Smooth muscle cell (in vitro differentiated cells): ENCODE measurements around the gene UCP2. TPM values are rescaled to one million over a fixed set of nuclear protein-coding genes. Genes with fewer than 3 reads are reported as not detected.

Source experiments
- DNase-seq: peaks from one replicate; lab custom pipeline; 2025; ENCODE audit not compliant: unreplicated experiment; lab: John Stamatoyannopoulos, UW
- H2AFZ ChIP-seq: fragments of 200-600 bp; sonication (generic); 2 replicates; pipeline ENCODE4 v1.6.0; 2016; ENCODE audit warnings: antibody characterized with exemption, low read depth, mild to moderate bottlenecking
- H3F3A ChIP-seq: fragments of 200-600 bp; sonication (generic); 2 replicates; pipeline ENCODE4 v1.6.0; 2017; ENCODE audit warnings: antibody characterized with exemption, low read depth
- H3K27ac ChIP-seq: fragments of 200-600 bp; sonication (generic); 2 replicates; pipeline ENCODE4 v1.5.1; 2016; ENCODE audit warnings: low read depth, mild to moderate bottlenecking
- H3K27me3 ChIP-seq: fragments of 200-600 bp; sonication (generic); 2 replicates; pipeline ENCODE4 v1.6.1; 2016; ENCODE audit warnings: low read depth, mild to moderate bottlenecking
- H3K36me3 ChIP-seq: fragments of 200-600 bp; sonication (generic); 2 replicates; pipeline ENCODE4 v1.5.1; 2016; ENCODE audit warnings: low read depth
- H3K4me1 ChIP-seq: fragments of 200-600 bp; sonication (generic); 2 replicates; pipeline ENCODE4 v1.5.1; 2016; ENCODE audit warnings: low read depth
- H3K4me2 ChIP-seq: fragments of 200-600 bp; sonication (generic); 2 replicates; pipeline ENCODE4 v1.6.0; 2016; ENCODE audit warnings: mild to moderate bottlenecking
- H3K4me3 ChIP-seq: fragments of 200-600 bp; sonication (generic); 2 replicates; pipeline ENCODE4 v1.5.1; 2016; ENCODE audit warnings: mild to moderate bottlenecking
- H3K79me2 ChIP-seq: fragments of 200-600 bp; sonication (generic); 2 replicates; pipeline ENCODE4 v1.6.0; 2016; ENCODE audit warnings: low read depth, mild to moderate bottlenecking
- H3K9ac ChIP-seq: fragments of 200-600 bp; sonication (generic); 2 replicates; pipeline ENCODE4 v1.6.0; 2016; ENCODE audit warnings: low read depth
- H3K9me3 ChIP-seq: fragments of 200-600 bp; sonication (generic); replicated peaks from 2 replicates; pipeline ENCODE4 v1.5.1; 2016; ENCODE audit warnings: low read depth
- H4K20me1 ChIP-seq: fragments of 200-600 bp; sonication (generic); 2 replicates; pipeline ENCODE4 v1.6.0; 2016; ENCODE audit warnings: low read depth
- CTCF ChIP-seq: fragments of 200-600 bp; sonication (generic); IDR thresholded peaks from 2 replicates; pipeline ENCODE4 v1.5.1; 2017; ENCODE audit warnings: borderline replicate concordance, mild to moderate bottlenecking, antibody characterized with exemption; ENCODE audit not compliant: insufficient read depth, poor library complexity, severe bottlenecking
- WGBS: methylation state at CpG from one replicate; pipeline ENCODE4 v1.1.7; 2016; ENCODE audit warnings: low lambda C conversion rate; 5-methylcytosine and 5-hydroxymethylcytosine counted together
- polyA plus RNA-seq: library from polyadenylated mRNA; unstranded; fragments of >200 nt; fragmentation: Nextera tagmentation; extraction: Ambion mirVana; gene quantifications from 2 replicates; pipeline ENCODE4 v1.2.1, GENCODE V29; 2016
- total RNA-seq: library from RNA; depleted of rRNA; stranded (reverse); fragments of >200 nt; gene quantifications from 2 replicates; pipeline ENCODE4 v1.2.3, GENCODE V29; 2014

The UCP2 gene
- total and polyA plus RNA-seq, 2 experiments from 2014 or later, result 0.67 to 8.2 TPM

DNA sequence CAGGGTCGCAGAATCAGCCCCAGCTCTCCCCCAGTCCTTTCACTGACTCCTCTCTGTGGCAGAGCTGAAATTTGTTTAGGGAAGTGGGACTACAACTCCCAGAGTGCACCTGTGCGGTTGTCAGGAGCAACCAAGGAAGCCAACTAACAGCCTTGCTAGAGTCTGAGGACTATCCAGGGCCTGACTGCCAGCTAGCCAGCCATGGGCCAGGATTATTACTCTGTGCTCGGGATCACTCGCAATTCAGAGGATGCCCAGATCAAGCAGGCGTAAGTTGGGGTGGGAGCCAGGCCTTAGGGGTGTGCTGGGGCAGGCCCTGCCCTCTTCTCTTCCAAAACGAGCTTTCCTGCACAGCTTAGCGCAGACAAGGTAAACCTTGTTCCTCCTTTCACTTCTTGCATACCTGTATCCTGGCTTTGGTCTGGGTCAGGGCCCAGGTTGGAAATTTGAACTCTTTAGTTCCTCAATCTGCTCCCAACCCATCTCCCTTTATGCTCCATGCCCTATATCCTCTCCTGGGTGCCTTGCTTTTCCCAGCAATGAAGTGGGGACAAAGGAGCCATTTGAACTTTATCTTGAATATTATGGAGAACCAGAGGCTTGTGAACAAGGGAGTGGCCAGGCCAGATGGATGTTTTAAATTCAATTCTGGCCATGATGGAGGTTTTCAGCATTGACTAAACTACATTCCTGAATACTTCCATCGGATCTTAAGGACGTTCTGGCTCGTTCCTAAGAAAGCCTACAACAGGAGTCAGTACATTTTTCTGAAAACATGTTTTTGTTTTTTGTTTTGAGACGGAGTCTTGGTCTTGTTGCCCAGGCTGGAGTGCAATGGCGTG, 31.6 kb downstream of the UCP2 start, which contains the start of gene DNAJB13:
DNAJB13 (plus strand) TSS at position 158 of the 842 bp plus-strand sequence; CDS start at position 202, 44 bp downstream.
- Histone ChIP-seq H3K79me2 (no peaks in the 10 kb centered on the region), H3K36me3 (no peaks in the 10 kb centered on the region), H2AFZ (no peak within 1 kb of the TSS), H3K27me3 (no peaks in the 10 kb centered on the region), H3K4me1 (no peaks in the 10 kb centered on the region), H3K9me3 (no peaks in the 10 kb centered on the region), H3F3A (no peaks in the 10 kb centered on the region), H3K4me3 (no peak within 1 kb of the TSS), H4K20me1 (no peaks in the 10 kb centered on the region), H3K4me2 (no peak within 1 kb of the TSS), H3K9ac (no peak within 1 kb of the TSS), H3K27ac (no peak within 1 kb of the TSS)
- no peak for DNase-seq
- TF ChIP-seq CTCF, result no peak
- 80% methylated on average over 12 of the region's 12 CpGs for WGBS

- Histone ChIP-seq H3K79me2 (no peaks in the 10 kb centered on the region), H3K27me3 (no peaks in the 10 kb centered on the region), H3K36me3 (no peaks in the 10 kb centered on the region), H4K20me1 (no peaks in the 10 kb centered on the region), H3K4me2 (no peak overlapping the region), H3K4me1 (no peaks in the 10 kb centered on the region), H3K4me3 (no peak overlapping the region), H3K9ac (no peak overlapping the region), H3K9me3 (no peaks in the 10 kb centered on the region), H3F3A (no peaks in the 10 kb centered on the region), H2AFZ (no peak overlapping the region), H3K27ac (no peak overlapping the region)
- TF ChIP-seq CTCF, result no peak
- no peak for DNase-seq
- 81% methylated on average over 5 of the region's 5 CpGs for WGBS
These were observed 32.7 kb downstream of the UCP2 start for GRCh38 chr11:73949912-73950311.

DNA sequence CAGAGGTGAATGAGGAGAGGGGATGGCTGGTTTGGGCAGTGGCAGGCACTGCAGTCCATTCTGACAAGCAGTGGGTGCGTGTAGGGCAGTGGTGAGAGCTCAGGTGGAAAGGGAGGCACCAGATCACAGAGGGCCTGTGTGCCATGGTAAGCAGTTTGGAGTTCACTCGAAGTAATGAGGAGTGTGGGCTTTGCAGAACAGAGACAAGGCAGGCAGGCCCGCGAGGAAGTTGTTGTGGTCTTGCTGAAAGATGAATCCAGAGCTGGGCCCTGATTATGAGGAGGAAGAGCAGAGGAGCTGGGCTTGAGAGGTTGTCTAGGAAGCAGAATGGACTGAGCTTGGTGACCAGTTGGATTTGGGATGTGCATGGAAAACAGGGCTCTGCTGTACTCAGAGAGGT, 33.4 kb downstream of the UCP2 start:
- no peak overlapping the region for H3K9ac ChIP-seq
- no peaks in the 10 kb centered on the region for H3K36me3 ChIP-seq
- WGBS, result 92% methylated on average over 4 of the region's 4 CpGs
- no peaks in the 10 kb centered on the region for H3K27me3 ChIP-seq
- no peaks in the 10 kb centered on the region for H3K79me2 ChIP-seq
- H3K9me3 ChIP-seq, result no peaks in the 10 kb centered on the region
- no peak overlapping the region for H3K27ac ChIP-seq
- H3K4me3 ChIP-seq, result no peak overlapping the region
- no peaks in the 10 kb centered on the region for H3K4me1 ChIP-seq
- no peak for TF ChIP-seq CTCF
- DNase-seq, result no peak
- H4K20me1 ChIP-seq, result no peaks in the 10 kb centered on the region
- H2AFZ ChIP-seq, result no peak overlapping the region
- H3K4me2 ChIP-seq, result no peak overlapping the region
- no peaks in the 10 kb centered on the region for H3F3A ChIP-seq
